SU-DHL-6 (cell line): ENCODE data around the gene NUFIP1.

Experiments used
- EZH2phosphoT487 ChIP-seq: fragments of 200-600 bp; sonication (generic), shearing (Covaris generic); conservative IDR thresholded peaks from 2 replicates; pipeline ENCODE4 v1.6.1; 2018; ENCODE audit warnings: mild to moderate bottlenecking, antibody characterized with exemption, low read length, moderate library complexity, mixed read lengths
- TF ChIP-seq, protein P1 (sequence below): fragments of 200-600 bp; sonication (generic); IDR thresholded peaks from one replicate; pipeline ENCODE4 v1.5.1; 2017; ENCODE audit warnings: antibody characterized with exemption, mild to moderate bottlenecking, low read length, moderate library complexity; ENCODE audit not compliant: insufficient read depth, poor library complexity, severe bottlenecking

DNA sequence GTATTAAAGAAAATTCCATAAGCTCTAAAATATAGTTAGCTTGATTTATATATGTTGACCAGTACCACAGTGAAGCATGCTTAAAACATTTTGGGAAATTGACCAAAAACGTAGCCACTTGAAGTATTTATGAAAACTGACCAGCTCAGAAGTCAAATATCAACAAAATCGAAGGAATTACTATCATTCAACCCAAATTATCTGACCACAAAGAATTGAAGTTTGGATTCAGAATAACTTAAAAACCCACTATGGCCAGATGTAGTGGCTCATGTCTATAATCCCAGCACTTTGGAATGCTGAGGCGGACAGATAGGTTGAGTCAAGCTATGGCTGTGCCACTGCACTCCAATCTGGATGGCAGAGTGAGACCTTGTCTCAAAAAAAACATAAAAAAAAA lies 32.0 kb upstream of the NUFIP1 start:
- TF ChIP-seq, protein P1, sequence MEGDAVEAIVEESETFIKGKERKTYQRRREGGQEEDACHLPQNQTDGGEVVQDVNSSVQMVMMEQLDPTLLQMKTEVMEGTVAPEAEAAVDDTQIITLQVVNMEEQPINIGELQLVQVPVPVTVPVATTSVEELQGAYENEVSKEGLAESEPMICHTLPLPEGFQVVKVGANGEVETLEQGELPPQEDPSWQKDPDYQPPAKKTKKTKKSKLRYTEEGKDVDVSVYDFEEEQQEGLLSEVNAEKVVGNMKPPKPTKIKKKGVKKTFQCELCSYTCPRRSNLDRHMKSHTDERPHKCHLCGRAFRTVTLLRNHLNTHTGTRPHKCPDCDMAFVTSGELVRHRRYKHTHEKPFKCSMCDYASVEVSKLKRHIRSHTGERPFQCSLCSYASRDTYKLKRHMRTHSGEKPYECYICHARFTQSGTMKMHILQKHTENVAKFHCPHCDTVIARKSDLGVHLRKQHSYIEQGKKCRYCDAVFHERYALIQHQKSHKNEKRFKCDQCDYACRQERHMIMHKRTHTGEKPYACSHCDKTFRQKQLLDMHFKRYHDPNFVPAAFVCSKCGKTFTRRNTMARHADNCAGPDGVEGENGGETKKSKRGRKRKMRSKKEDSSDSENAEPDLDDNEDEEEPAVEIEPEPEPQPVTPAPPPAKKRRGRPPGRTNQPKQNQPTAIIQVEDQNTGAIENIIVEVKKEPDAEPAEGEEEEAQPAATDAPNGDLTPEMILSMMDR: no peak
- no peak for TF ChIP-seq EZH2phosphoT487
